ENCODE data around the gene RNASET2. TPM values are rescaled to one million over a fixed set of nuclear protein-coding genes. Genes with fewer than 3 reads are reported as not detected.
"Not testable (repeated sequence)": the region's sequence is repeated elsewhere in the genome, so short reads cannot be mapped to it uniquely, and the experiment has no call there.

The RNASET2 gene
- total and polyA plus RNA-seq, 4 donors: 55.2 to 92.1 (median 77.8) TPM

DNA sequence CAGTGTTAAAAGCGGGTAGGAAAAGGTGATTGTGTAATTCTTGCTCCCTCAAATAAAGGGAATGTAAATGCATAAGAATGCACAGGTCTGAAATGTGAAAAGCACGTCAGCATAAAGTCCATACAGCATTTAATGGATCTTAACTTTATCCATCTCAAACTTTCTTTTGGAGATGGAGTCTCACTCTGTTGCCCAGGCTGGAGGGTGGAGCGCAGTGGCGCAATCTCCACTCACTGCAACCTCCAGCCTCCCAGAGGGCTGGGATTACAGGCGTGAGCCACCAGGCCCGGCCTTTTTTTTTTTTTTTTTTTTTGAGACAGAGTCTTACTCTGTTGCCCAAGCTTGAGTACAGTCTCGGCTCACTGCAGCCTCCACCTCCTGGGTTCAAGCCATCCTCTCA lies 33.4 kb downstream of the RNASET2 start:
- Histone ChIP-seq H3K4me3 (no peak overlapping the region), H3K27me3 (ENCODE audit: control insufficient read depth in 3 of 3, insufficient read depth in 3 of 3, low read length in 2 of 3) (no peaks in the 10 kb centered on the region), H3K36me3 (ENCODE audit: control insufficient read depth in 4 of 4, insufficient read depth in 4 of 4, low read length in 4 of 4) (no peaks in the 10 kb centered on the region), H3K9ac (ENCODE audit: insufficient read depth in 1 of 2, low read length in 2 of 2) (no peak overlapping the region), H3K27ac (ENCODE audit: low read depth in 1 of 2, low read length in 1 of 2) (no peak overlapping the region), H3K9me3 (ENCODE audit: control insufficient read depth in 4 of 4, insufficient read depth in 3 of 4, low read length in 3 of 4) (no peaks in the 10 kb centered on the region), H3K4me1 (ENCODE audit: control insufficient read depth in 5 of 5, insufficient read depth in 5 of 5, low read length in 5 of 5) (no peaks in the 10 kb centered on the region)
- ATAC-seq (ENCODE audit: insufficient read depth, low FRiP score) (no peak), DNase-seq (no peak)
- TF ChIP-seq, protein P1, sequence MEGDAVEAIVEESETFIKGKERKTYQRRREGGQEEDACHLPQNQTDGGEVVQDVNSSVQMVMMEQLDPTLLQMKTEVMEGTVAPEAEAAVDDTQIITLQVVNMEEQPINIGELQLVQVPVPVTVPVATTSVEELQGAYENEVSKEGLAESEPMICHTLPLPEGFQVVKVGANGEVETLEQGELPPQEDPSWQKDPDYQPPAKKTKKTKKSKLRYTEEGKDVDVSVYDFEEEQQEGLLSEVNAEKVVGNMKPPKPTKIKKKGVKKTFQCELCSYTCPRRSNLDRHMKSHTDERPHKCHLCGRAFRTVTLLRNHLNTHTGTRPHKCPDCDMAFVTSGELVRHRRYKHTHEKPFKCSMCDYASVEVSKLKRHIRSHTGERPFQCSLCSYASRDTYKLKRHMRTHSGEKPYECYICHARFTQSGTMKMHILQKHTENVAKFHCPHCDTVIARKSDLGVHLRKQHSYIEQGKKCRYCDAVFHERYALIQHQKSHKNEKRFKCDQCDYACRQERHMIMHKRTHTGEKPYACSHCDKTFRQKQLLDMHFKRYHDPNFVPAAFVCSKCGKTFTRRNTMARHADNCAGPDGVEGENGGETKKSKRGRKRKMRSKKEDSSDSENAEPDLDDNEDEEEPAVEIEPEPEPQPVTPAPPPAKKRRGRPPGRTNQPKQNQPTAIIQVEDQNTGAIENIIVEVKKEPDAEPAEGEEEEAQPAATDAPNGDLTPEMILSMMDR (IDR thresholded peaks at IDR 0.05; ENCODE audit: control extremely low read depth, extremely low read depth): no peak
- WGBS, 2 donors: 86 to 97% methylated on average over 7 of the region's 7 CpGs

DNA sequence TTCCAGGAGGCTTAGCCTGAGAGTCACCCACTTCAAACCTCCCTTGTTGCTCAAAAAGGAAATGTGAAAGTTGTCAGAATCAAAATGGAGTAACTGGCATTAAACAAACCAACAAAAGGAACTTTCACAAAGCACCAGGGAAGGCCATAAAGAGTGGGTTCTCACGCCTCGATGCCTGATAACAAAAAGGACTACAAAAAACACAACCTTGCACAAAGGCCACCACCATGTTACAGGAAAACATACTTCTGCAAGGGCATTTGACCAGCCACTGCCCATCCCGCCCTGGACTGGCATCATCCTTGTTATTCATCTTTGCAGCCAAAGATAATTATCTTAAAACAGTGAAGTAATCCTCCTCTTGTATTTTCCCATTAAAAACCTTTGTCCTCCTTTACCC lies 34.8 kb downstream of the RNASET2 start:
- H3K9me3 ChIP-seq (ENCODE audit: control insufficient read depth in 4 of 4, insufficient read depth in 3 of 4, low read length in 3 of 4): no peaks in the 10 kb centered on the region
- H3K4me1 ChIP-seq (ENCODE audit: control insufficient read depth in 5 of 5, insufficient read depth in 5 of 5, low read length in 5 of 5): no peaks in the 10 kb centered on the region
- no peak overlapping the region for H3K27ac ChIP-seq (ENCODE audit: low read depth in 1 of 2, low read length in 1 of 2)
- DNase-seq: no peak
- no peak overlapping the region for H3K9ac ChIP-seq (ENCODE audit: insufficient read depth in 1 of 2, low read length in 2 of 2)
- no peak for ATAC-seq (ENCODE audit: insufficient read depth, low FRiP score)
- WGBS, 2 donors: 92 to 95% methylated on average over 3 of the region's 3 CpGs
- no peak overlapping the region for H3K4me3 ChIP-seq
- no peaks in the 10 kb centered on the region for H3K27me3 ChIP-seq (ENCODE audit: control insufficient read depth in 3 of 3, insufficient read depth in 3 of 3, low read length in 2 of 3)
- TF ChIP-seq, protein P1 (IDR thresholded peaks at IDR 0.05; ENCODE audit: control extremely low read depth, extremely low read depth): no peak
- no peaks in the 10 kb centered on the region for H3K36me3 ChIP-seq (ENCODE audit: control insufficient read depth in 4 of 4, insufficient read depth in 4 of 4, low read length in 4 of 4)

DNA sequence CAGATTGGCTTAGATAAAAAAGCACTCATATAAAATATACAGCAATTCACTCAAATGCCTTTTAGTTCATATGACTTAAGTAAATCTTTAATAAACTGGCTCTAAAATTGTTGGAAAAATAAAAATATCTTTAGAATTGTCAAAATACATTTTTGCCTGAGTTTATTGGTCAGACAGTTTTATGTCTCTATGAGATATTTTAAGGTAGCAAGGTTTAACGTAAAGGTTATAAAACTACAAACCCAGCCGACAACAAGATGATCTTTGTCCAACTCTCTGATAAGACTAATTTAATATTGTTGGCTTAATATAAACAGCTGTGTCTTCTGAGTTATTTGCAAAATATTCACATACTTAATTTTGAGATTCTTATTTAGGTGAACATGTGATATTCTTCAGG lies 39.5 kb downstream of the RNASET2 start:
- TF ChIP-seq, protein P1 (IDR thresholded peaks at IDR 0.05; ENCODE audit: control extremely low read depth, extremely low read depth): no peak
- Histone ChIP-seq H3K27me3 (ENCODE audit: control insufficient read depth in 3 of 3, insufficient read depth in 3 of 3, low read length in 2 of 3) (no peaks in the 10 kb centered on the region), H3K36me3 (ENCODE audit: control insufficient read depth in 4 of 4, insufficient read depth in 4 of 4, low read length in 4 of 4) (no peaks in the 10 kb centered on the region), H3K9ac (ENCODE audit: insufficient read depth in 1 of 2, low read length in 2 of 2) (no peak overlapping the region), H3K9me3 (ENCODE audit: control insufficient read depth in 4 of 4, insufficient read depth in 3 of 4, low read length in 3 of 4) (peaks cover 0 to 2% (median 0%) of the 10 kb centered on the region in 4 donors), H3K27ac (ENCODE audit: low read depth in 1 of 2, low read length in 1 of 2) (no peak overlapping the region), H3K4me1 (ENCODE audit: control insufficient read depth in 5 of 5, insufficient read depth in 5 of 5, low read length in 5 of 5) (peaks cover 0 to 3% (median 0%) of the 10 kb centered on the region in 5 donors), H3K4me3 (no peak overlapping the region)
- ATAC-seq (ENCODE audit: insufficient read depth, low FRiP score): no peak
- WGBS, 2 donors: 96 to 97% methylated on average over 2 of the region's 2 CpGs
- no peak for DNase-seq

DNA sequence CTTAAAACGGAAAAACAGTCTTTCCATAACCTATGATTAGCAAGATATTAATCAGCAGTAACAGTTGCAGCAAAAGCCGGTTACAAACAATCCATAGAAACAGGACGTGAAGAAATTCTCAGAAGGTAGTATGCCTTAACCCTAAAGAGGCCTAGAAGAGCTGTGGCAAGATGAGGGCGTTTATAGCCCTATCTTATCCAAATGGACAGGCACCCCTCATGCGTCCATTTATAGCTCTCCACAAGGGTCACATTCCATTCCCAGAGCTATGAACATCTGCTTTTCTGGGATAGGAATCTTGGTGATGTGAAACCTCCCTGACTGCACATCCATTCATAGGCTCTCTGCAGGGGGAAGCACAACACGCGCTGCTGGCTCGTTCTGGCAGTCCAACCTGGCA lies 40.9 kb downstream of the RNASET2 start:
- ATAC-seq (ENCODE audit: insufficient read depth, low FRiP score); H3K27me3 ChIP-seq (ENCODE audit: control insufficient read depth in 3 of 3, insufficient read depth in 3 of 3, low read length in 2 of 3); H3K9me3 ChIP-seq (ENCODE audit: control insufficient read depth in 4 of 4, insufficient read depth in 3 of 4, low read length in 3 of 4); H3K9ac ChIP-seq (ENCODE audit: insufficient read depth in 1 of 2, low read length in 2 of 2); H3K27ac ChIP-seq (ENCODE audit: low read depth in 1 of 2, low read length in 1 of 2); DNase-seq; H3K36me3 ChIP-seq (ENCODE audit: control insufficient read depth in 4 of 4, insufficient read depth in 4 of 4, low read length in 4 of 4); H3K4me3 ChIP-seq; H3K4me1 ChIP-seq (ENCODE audit: control insufficient read depth in 5 of 5, insufficient read depth in 5 of 5, low read length in 5 of 5): not testable (repeated sequence)
- 78 to 82% methylated on average over 8 of the region's 8 CpGs for whole genome bisulfite sequencing, 2 donors

DNA sequence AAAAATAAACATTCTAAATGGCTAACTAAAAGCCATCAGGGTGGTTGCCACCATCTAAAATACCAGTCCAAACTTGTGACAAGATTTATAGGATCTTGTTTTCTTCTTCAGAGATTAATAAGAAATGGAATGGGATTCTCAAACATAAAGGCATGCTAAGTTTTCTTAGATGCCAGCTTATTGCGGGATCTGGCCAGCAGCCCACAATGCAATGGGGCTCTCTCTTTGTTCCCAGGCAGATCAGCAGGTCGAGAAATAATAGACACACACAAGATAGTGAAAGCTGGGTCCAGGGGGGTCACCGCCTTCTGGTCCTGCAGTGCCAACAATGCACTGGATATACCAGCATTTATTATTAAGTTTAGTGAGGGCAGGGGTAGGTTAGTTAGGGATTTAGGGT lies 41.4 kb downstream of the RNASET2 start:
- WGBS, 2 donors: 89 to 96% methylated on average over 3 of the region's 3 CpGs
- not testable (repeated sequence) for ATAC-seq (ENCODE audit: insufficient read depth, low FRiP score); H3K9me3 ChIP-seq (ENCODE audit: control insufficient read depth in 4 of 4, insufficient read depth in 3 of 4, low read length in 3 of 4)

More for the DNA sequence above, 41.4 kb downstream of the RNASET2 start:
- not testable (repeated sequence) for H3K4me3 ChIP-seq; H3K27ac ChIP-seq (ENCODE audit: low read depth in 1 of 2, low read length in 1 of 2); H3K27me3 ChIP-seq (ENCODE audit: control insufficient read depth in 3 of 3, insufficient read depth in 3 of 3, low read length in 2 of 3); DNase-seq; H3K36me3 ChIP-seq (ENCODE audit: control insufficient read depth in 4 of 4, insufficient read depth in 4 of 4, low read length in 4 of 4); H3K9ac ChIP-seq (ENCODE audit: insufficient read depth in 1 of 2, low read length in 2 of 2); H3K4me1 ChIP-seq (ENCODE audit: control insufficient read depth in 5 of 5, insufficient read depth in 5 of 5, low read length in 5 of 5)
